MG63 (cell line): ENCODE data around the gene POLR1G. TPM values are rescaled to one million over a fixed set of nuclear protein-coding genes. Genes with fewer than 3 reads are reported as not detected.
"Not testable (repeated sequence)": the region's sequence is repeated elsewhere in the genome, so short reads cannot be mapped to it uniquely, and the experiment has no call there.

Experiments
- DNase-seq: peaks from one replicate; pipeline ENCODE4 v3.0.0-alpha.2; 2020
- H3K27me3 ChIP-seq: fragments of 250-450 bp; sonication (Bioruptor Pico); 2 replicates; pipeline ENCODE4 v1.5.1; 2020; ENCODE audit warnings: mild to moderate bottlenecking, moderate library complexity
- H3K36me3 ChIP-seq: fragments of 250-450 bp; sonication (Bioruptor Pico); 2 replicates; pipeline ENCODE4 v1.5.1; 2020; ENCODE audit warnings: mild to moderate bottlenecking, moderate library complexity
- H3K4me3 ChIP-seq: fragments of 250-450 bp; sonication (Bioruptor Pico); 2 replicates; pipeline ENCODE4 v1.5.1; 2020; ENCODE audit warnings: mild to moderate bottlenecking, moderate library complexity
- H3K9me3 ChIP-seq: fragments of 250-450 bp; sonication (Bioruptor Pico); 2 replicates; pipeline ENCODE4 v1.5.1; 2020; ENCODE audit warnings: mild to moderate bottlenecking, moderate library complexity
- total RNA-seq: library from RNA; depleted of rRNA; stranded (reverse); fragments of >200 nt; shearing (Covaris generic); gene quantifications from 2 replicates; pipeline ENCODE4 v1.2.3, GENCODE V29; 2014; ENCODE audit warnings: low replicate concordance

The POLR1G gene
- total RNA-seq, 1 experiment from 2014 or later, result 44.0 TPM

DNA sequence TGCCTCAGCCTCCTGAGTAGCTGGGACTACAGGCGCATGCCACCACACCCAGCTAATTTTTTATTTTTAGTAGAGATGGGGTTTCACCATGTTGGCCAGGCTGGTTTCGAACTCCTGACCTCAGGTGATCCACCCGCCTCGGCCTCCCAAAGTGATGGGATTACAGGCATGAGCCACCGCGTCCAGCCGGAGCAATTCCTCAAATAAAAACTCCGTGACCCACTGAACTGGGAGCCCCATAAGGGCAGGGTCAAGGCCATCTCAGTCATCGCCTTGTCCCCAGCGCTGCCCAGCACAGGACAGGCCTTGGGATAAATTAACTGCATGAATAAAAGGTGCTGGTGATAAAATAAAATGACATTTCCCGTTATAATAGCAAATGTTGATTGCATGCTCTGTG is 23.5 kb downstream of the POLR1G start:
- H3K4me3 ChIP-seq, DNase-seq, H3K9me3 ChIP-seq, H3K36me3 ChIP-seq, H3K27me3 ChIP-seq: not testable (repeated sequence)

DNA sequence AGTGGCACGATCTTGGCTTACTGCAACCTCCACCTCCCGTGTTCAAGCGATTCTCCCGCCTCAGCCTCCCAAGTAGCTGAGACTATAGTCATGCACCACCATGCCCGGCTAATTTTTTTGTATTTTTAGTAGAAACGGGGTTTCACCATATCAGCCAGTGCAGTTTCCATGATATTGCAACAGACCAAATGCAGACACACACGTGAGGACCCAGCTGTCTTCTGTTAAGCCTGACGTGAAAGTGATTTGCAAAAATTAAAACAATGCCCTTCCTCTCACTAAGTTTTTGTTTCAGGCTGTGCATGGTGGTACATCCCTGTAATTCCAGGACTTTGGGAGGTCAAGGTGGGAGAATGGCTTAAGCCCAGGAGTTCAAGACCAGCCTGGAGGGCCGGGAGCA is 24.6 kb downstream of the POLR1G start:
- H3K9me3 ChIP-seq, H3K27me3 ChIP-seq, H3K36me3 ChIP-seq, H3K4me3 ChIP-seq, DNase-seq: not testable (repeated sequence)

DNA sequence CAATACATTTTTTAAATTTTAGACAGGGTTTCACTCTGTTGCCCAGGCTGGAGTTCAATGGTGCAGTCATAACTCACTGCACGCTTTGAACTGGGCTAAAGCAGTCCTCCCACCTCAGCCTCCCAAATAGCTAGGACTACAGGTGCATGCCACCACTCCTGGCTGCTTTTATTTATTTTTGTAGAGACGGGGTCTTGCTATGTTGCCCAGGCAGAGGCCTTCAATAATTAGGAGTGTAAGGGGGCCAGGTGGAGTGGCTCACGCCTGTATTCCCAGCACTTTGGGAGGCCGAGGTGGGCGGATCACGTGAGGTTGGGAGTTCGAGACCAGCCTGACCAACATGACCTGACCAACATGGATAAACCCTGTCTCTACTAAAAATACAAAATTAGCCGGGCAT is 26.1 kb downstream of the POLR1G start:
- not testable (repeated sequence) for H3K4me3 ChIP-seq, DNase-seq, H3K9me3 ChIP-seq, H3K27me3 ChIP-seq, H3K36me3 ChIP-seq

DNA sequence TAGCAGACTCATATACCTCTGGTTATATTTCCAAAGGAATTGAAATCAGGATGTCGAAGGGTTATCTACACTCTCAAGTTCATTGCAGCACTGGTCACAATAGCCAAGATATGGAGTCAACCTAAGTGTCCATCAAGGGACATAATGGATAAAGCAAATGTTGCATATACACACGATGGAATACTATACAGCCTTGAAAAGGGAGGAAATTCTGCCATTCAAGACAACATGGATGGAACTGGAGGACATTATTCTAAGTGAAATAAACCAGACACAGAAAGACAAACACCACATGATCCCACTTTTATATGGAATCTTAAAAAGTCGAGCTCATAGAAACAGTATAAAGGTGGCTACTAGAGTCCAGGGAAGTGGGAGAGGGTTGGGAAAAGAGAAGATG is 30.9 kb downstream of the POLR1G start:
- no peak overlapping the region for H3K4me3 ChIP-seq
- H3K9me3 ChIP-seq, result no peaks in the 10 kb centered on the region
- no peaks in the 10 kb centered on the region for H3K36me3 ChIP-seq
- H3K27me3 ChIP-seq, result no peaks in the 10 kb centered on the region
- DNase-seq, result no peak

DNA sequence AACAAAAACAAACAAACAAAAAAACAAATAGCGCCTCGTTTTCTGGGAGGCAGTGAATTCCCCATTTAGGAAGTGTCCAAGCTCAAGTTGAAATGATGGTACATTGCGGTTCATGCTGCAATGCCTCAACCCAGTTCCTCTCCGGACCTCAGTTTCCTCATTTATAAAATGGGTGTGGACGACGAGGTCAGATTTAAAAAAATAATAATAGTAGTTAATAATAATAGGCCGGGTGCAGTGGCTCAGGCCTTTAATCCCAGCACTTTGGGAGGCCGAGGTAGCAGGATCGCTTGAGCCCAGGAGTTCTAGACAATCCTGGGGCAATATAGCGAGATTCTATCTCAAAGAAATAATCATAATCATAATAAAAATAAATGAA is 32.7 kb downstream of the POLR1G start:
- Histone ChIP-seq H3K4me3 (peak overlapping the region; percentile 57), H3K9me3 (no peaks in the 10 kb centered on the region), H3K27me3 (no peaks in the 10 kb centered on the region), H3K36me3 (no peaks in the 10 kb centered on the region)
- DNase-seq, result no peak

DNA sequence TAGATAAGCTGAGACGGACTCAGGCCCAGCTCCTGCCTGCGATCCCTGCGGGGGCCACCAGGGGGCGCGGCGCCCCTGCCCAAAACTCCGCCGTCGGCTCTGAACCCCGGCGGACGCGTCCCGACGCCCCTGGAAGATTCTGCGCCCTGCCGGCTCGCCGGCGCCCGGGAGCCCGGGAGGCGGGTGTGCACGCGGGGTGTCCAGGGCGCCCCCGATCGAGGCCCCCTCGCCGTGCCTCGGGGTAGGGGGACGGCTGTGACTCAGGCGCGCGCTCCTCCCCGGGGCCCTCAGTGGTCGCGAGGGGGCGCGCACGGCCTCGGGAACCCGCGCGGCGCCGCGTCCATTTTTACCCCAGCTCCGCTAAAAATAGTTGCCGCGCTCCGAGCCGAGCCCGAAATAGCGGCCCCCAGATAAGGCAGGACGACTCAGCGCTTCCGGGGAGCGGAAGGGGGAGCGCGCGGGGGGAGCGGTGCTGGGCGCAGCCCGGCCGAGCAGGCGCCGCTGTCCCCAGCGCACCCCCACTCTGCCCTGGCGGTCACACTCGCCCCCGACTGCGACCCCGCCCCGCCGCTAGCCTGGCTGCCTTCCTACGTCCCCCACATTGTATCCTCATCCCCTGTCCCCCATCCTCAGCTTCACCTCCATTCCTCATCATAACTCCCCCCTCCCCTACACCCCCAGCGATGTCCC is 33.3 kb downstream of the POLR1G start:
- H3K4me3 ChIP-seq, result peak overlapping the region; percentile 57
- DNase-seq, result peak; percentile 84
- H3K9me3 ChIP-seq, result no peaks in the 10 kb centered on the region
- H3K36me3 ChIP-seq, result no peaks in the 10 kb centered on the region
- H3K27me3 ChIP-seq, result no peaks in the 10 kb centered on the region

DNA sequence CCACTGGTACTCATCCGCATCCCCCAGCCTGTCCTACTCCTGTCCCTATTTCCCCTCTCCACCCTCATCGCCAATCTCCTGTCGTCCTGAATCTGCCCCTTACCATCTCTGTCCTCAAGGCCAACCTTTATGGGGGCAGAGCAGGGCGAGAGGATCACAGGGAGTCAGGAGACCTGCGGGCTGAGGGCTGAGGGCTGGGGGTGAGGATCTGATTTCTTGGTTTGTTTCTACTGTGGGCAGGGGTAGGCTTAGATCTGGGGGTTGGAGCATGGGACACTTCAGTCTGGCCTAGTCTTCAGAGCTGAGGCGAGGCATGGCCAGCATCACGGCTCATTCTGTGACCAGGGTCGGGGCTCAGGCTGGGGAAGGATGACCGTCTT is 33.8 kb downstream of the POLR1G start:
- no peaks in the 10 kb centered on the region for H3K36me3 ChIP-seq
- no peaks in the 10 kb centered on the region for H3K9me3 ChIP-seq
- no peak for DNase-seq
- peak overlapping the region; percentile 57 for H3K4me3 ChIP-seq
- H3K27me3 ChIP-seq, result no peaks in the 10 kb centered on the region

DNA sequence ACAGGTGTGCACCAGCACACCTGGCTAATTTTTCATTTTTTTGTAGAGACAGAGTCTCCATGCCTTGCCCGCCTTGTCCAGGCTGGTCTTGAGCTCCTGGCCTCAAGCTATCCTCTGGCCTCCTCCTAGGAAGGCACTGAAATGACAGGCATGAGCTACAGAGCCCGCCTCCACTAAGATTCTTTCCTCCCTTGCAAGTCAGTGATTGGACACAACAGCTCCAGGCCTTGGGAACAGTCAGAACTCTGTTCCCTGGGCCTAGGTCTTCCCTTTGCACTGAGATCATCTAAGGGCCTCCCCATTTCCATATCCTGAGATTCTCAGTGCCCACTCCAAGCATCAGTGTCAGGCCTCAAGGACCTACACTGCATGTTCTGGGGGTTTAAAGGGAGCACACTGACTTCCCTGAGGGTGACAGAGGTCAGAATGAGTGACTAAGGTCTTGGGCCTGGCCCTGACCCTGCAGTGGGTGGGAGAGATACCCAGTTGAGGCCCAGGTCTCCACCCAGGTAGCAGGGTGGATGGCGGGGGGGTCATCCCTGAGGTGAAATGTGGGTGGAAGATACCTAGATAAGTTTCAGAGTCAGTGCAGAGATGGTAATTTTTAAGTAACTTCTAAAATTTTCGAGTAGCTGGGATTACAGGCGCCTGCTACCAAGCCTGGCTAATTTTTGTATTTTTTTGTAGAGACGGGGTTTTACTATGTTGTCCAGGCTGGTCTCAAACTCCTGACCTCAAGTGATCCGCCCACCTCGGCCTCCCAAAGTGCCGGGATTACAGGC is 34.6 kb downstream of the POLR1G start:
- no peaks in the 10 kb centered on the region for H3K36me3 ChIP-seq
- H3K4me3 ChIP-seq, result no peak overlapping the region
- no peaks in the 10 kb centered on the region for H3K27me3 ChIP-seq
- peak; percentile 41 for DNase-seq
- no peaks in the 10 kb centered on the region for H3K9me3 ChIP-seq

DNA sequence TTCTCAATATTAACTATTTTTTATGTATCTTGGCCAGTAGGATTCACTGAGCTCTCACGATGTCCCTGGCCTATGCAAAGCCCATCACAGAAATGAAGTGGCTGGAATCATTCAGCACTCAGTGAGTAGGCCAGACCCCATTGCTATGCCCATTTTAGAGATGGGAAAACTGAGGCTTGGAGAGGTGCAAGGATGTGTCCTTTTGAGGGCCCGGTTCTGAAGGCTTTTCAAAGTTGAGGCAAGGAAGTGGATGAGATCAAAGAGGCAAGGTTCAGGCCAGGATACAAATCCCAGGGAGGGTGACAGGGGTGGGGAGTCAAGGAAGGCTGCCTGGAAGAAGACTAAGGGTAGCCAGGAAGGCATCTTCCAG is 35.9 kb downstream of the POLR1G start:
- no peaks in the 10 kb centered on the region for H3K36me3 ChIP-seq
- H3K27me3 ChIP-seq, result no peaks in the 10 kb centered on the region
- no peak overlapping the region for H3K4me3 ChIP-seq
- no peaks in the 10 kb centered on the region for H3K9me3 ChIP-seq
- DNase-seq, result no peak

DNA sequence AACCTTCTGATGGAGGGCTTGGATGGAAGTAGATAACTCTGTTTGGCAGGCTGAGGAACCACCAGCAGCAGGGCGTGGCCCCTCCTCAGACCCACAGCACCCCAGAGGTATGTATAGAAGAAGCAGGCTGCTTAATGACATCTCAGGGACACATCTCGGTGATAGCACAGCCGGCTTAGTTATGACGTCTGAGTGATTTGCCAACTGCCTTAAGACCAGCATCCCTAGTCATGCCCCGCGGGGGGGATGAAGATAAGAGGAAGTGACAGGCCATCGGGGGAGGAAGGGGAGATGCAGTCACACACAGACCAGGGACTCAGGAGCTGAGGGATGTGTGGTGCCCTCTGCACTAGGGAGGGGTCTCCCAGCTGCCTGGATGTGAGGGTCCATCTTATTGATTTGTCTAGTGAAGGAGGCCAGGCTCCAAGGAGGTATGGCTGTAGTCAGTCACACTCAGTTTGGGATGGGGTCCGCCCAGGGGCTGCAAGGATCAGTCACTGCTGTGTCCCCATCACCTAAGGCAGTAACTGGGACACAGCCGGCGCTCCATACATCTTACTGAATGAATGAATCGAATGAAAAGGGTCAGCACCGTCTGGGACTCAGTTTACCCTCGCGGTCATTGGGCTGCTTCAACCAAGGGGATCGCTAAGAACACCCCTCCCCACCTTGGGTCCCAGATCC is 36.5 kb downstream of the POLR1G start:
- Histone ChIP-seq H3K27me3 (no peaks in the 10 kb centered on the region), H3K9me3 (no peaks in the 10 kb centered on the region), H3K4me3 (peak overlapping the region; percentile 48), H3K36me3 (no peaks in the 10 kb centered on the region)
- DNase-seq, result no peak

DNA sequence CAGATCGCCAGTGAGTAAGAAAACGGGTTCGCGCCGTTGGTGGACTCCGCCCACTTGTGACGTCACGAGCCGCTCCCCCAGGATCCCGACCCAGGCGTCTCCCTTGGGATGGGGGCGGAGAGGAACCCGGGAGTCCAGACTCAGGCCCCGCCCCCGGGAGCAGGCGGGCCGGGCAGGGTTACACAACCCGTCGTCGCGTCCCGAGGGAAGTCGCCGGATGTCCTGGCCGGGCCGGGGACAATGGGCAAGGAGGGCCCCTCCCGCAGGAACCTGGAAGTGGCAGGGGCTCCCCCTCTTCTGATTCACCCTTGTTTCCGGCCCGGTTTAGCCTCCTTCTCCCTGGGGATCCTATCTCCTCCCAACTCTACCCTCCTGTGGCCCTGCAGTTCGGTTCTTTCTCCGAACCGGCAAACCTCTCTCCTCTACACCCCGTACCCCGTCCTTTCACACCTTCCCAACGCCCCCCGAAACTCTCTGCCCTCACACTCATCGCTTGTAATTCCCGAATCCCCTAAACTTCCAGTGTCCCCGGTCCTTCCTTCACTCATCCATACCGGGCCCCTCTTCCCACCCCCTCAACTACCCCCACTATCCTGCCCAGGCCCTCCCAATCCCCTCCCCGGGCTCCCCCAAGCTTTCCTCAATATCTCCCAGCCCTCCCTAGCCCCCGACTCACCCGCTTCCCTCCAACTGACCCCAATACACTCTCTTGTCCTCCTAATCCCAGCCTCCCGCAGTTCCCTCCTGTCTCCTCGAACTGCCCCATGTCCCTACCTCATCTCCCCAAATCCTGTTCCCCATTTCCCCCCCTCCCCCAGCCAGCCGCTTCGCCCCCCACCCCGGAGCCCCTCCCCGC is 37.2 kb downstream of the POLR1G start:
- Histone ChIP-seq H3K4me3 (peak overlapping the region; percentile 48), H3K36me3 (no peaks in the 10 kb centered on the region), H3K27me3 (no peaks in the 10 kb centered on the region), H3K9me3 (no peaks in the 10 kb centered on the region)
- peak; percentile 95 for DNase-seq

DNA sequence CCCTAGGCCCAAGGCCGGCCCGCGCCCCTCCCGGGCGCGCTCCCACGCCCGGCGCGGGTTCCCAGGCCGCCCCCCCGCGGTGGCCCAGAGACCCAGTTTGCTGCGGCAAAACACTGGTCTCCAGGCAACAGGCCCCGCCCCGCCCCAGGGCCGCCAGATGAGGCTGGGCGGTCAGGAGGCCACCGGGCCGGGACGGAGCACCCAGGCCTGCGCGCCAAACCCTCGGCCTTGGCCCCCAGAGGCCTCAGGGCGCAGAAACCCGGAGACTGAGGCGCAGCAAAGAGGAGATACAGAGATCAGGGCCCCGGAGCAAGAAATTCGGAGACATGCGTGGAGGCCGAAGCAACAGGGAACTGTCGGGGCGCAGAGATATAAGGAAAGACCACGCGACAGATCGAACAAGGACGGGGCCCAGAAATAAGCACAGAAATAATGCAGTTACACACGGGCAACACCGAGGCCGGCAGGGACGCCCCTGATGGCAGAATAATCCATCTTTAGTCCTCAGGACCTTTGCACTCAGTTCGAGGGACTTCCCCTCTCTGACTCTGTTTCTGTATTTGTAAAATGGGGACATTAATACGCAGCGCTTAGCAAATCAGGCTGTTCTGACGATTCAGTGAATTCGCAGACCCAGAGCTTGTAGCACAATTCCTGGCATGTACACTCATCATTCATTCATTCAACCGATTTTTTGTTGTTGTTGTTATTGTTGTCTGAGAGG is 38.0 kb downstream of the POLR1G start:
- Histone ChIP-seq H3K9me3 (no peaks in the 10 kb centered on the region), H3K27me3 (no peaks in the 10 kb centered on the region), H3K4me3 (no peak overlapping the region), H3K36me3 (no peaks in the 10 kb centered on the region)
- DNase-seq, result peak; percentile 86

DNA sequence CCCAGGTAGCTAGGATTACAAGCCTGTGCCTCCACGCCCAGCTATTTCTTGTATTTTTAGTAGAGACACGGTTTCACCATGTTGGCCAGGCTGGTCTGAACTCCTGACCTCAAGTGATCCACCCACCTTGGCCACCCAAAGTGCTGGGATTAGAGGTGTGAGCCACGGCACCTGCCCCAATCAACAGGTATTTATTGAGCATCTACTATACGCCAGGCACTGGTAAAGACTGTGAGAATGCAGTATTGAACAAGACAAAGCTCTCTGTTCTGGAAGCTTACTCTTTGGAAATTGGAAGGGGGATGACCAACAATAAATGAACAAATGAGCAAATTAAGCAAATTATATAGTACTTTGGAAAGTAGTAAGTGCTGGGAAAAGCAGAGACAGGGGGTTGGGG is 38.7 kb downstream of the POLR1G start:
- Histone ChIP-seq H3K4me3 (no peak overlapping the region), H3K27me3 (no peaks in the 10 kb centered on the region), H3K36me3 (no peaks in the 10 kb centered on the region), H3K9me3 (no peaks in the 10 kb centered on the region)
- DNase-seq, result no peak

DNA sequence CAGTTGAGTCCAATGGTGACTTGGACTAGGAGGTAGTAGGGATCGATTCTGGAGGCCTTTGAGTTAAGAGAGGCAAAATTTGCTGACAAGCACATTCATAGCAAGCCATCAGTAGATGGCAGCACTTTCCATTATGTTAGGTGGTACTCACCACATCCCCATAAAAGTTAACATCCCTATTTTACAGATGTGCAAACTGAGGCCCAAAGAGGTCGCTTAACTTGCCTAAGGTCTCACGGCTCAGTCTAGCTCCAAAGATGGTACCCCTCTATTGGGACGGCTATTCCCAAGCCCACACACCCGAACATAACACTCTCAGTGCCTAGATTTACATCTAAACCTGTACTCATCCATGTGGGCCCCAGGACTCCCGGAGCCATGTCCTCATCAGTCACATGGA is 39.9 kb downstream of the POLR1G start:
- no peaks in the 10 kb centered on the region for H3K36me3 ChIP-seq
- no peak overlapping the region for H3K4me3 ChIP-seq
- no peaks in the 10 kb centered on the region for H3K27me3 ChIP-seq
- DNase-seq, result no peak
- H3K9me3 ChIP-seq, result no peaks in the 10 kb centered on the region

DNA sequence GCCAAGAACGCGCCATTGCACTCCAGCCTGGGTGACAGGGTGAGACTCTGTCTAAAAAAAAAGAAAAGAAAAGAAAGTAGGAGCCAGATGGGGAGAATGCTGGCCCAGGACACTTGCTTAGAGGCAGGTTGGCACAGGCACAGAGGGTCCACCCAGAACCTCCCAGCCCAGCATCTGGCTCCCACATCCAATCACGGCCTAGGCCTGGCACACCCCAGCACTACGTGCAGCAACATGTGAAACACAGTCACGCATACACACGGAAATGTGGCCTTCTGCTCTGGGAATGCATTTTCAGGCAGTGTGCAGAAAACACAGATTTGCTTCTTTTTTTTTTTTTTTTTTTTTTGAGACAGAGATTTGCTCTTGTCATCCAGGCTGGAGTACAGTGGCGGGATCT is 40.5 kb downstream of the POLR1G start:
- H3K4me3 ChIP-seq, result no peak overlapping the region
- no peaks in the 10 kb centered on the region for H3K27me3 ChIP-seq
- no peaks in the 10 kb centered on the region for H3K9me3 ChIP-seq
- no peak for DNase-seq
- H3K36me3 ChIP-seq, result no peaks in the 10 kb centered on the region

DNA sequence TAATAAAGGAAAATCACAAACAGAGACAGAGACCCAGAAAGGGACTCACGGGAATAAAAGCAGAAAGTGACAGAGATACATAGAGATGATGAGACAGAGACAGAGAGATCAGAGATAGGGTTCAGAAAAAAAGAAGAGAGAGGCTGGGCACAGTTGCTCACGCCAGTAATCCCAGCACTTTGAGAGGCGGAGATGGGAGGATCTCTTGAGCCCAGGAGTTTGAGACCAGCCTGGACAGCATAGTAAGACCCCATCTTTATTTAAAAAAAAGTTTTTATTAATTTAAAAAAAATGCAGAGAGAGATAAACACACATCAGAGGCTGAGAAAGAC is 41.9 kb downstream of the POLR1G start:
- no peak overlapping the region for H3K4me3 ChIP-seq
- H3K27me3 ChIP-seq, result no peaks in the 10 kb centered on the region
- H3K9me3 ChIP-seq, result no peaks in the 10 kb centered on the region
- no peaks in the 10 kb centered on the region for H3K36me3 ChIP-seq
- DNase-seq, result no peak
